SU-DHL-6 (cell line): Measurements from ENCODE around the gene FOXA1.

Source experiments
- H2AFZ ChIP-seq: fragments of 200-600 bp; sonication (generic); 2 replicates; pipeline ENCODE4 v1.6.1; 2014; ENCODE audit warnings: low read depth, mild to moderate bottlenecking, moderate library complexity, mixed read lengths, antibody characterized with exemption, low read length; ENCODE audit not compliant: severe bottlenecking
- H3F3A ChIP-seq: fragments of 200-600 bp; shearing (Covaris generic); 2 replicates; pipeline ENCODE4 v1.6.0; 2016; ENCODE audit warnings: antibody characterized with exemption, mild to moderate bottlenecking; ENCODE audit not compliant: insufficient read depth
- H3K27ac ChIP-seq: fragments of 200-600 bp; sonication (generic); 2 replicates; pipeline ENCODE4 v1.5.1; 2016; ENCODE audit warnings: low read depth, mild to moderate bottlenecking, low read length, moderate library complexity, mixed read lengths
- H3K27me3 ChIP-seq: fragments of 200-600 bp; sonication (generic), shearing (Covaris generic); 2 replicates; pipeline ENCODE4 v1.6.0; 2014; ENCODE audit warnings: mild to moderate bottlenecking, low read length
- H3K36me3 ChIP-seq: fragments of 200-600 bp; sonication (generic); 2 replicates; pipeline ENCODE4 v1.6.1; 2014; ENCODE audit warnings: mild to moderate bottlenecking, low read length, mixed read lengths
- H3K4me2 ChIP-seq: fragments of 300-600, 200-600 bp; shearing (Covaris generic), sonication (generic); 2 replicates; pipeline ENCODE4 v1.6.0; 2014; ENCODE audit warnings: low read length, low read depth, mild to moderate bottlenecking; ENCODE audit not compliant: poor library complexity, severe bottlenecking
- H3K4me3 ChIP-seq: fragments of 200-600 bp; sonication (generic); 2 replicates; pipeline ENCODE4 v1.5.1; 2014; ENCODE audit warnings: antibody characterized with exemption, low read length, mild to moderate bottlenecking, mixed read lengths; ENCODE audit not compliant: insufficient read depth, poor library complexity, severe bottlenecking
- H3K79me2 ChIP-seq: fragments of 200-600 bp; sonication (generic); 2 replicates; pipeline ENCODE4 v1.6.1; 2014; ENCODE audit warnings: mild to moderate bottlenecking, low read length, moderate library complexity; ENCODE audit not compliant: insufficient read depth
- H3K9ac ChIP-seq: fragments of 200-600 bp; sonication (generic); 2 replicates; pipeline ENCODE4 v1.7.0; 2014; ENCODE audit warnings: mild to moderate bottlenecking, low read length
- H3K9me2 ChIP-seq: fragments of 200-600 bp; sonication (generic); replicated peaks from 2 replicates; pipeline ENCODE4 v1.6.1; 2014; ENCODE audit warnings: low read length; ENCODE audit not compliant: insufficient read depth
- H3K9me3 ChIP-seq: fragments of 200-600 bp; sonication (generic); 2 replicates; pipeline ENCODE4 v1.6.1; 2014; ENCODE audit warnings: low read length, mixed read lengths; ENCODE audit not compliant: insufficient read depth
- H4K20me1 ChIP-seq: fragments of 200-600 bp; sonication (generic); 2 replicates; pipeline ENCODE4 v1.6.1; 2014; ENCODE audit warnings: low read depth, mild to moderate bottlenecking, antibody characterized with exemption, low read length, moderate library complexity, mixed read lengths
- CTCF ChIP-seq: fragments of 200-600 bp; sonication (generic); IDR thresholded peaks from one replicate; pipeline ENCODE4 v1.5.1; 2017; ENCODE audit warnings: antibody characterized with exemption, mild to moderate bottlenecking, low read length, moderate library complexity; ENCODE audit not compliant: insufficient read depth, poor library complexity, severe bottlenecking
- EZH2phosphoT487 ChIP-seq: fragments of 200-600 bp; sonication (generic), shearing (Covaris generic); conservative IDR thresholded peaks from 2 replicates; pipeline ENCODE4 v1.6.1; 2018; ENCODE audit warnings: mild to moderate bottlenecking, antibody characterized with exemption, low read length, moderate library complexity, mixed read lengths

Gene FOXA1

DNA sequence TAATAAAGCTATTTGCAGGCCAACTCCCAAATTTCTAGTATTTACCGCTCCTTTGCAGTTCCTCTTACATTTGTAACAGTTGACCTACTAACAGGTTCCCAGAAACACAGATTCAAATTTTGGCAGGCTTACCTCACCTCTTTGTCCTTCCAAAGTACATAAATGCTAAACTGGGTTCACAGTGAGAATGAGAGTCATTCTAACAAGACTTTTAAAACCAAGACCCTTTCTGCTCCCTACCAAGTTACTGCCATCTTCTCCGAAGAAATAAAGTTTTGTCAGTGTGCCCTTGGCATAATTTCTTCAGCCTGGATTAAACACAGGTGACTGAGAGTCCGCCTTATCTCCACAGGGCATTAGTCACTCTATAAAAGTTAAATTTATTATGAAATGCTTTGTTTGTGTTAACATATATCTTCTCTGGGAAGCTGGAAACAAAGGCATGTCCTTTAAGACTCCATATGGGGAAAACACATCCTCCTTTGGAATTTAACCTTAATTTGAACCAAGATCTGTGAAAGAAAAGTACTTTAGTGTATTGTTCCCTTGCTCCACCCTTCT lies 28.2 kb downstream of the FOXA1 start:
- no peaks in the 10 kb centered on the region for H3K9me3 ChIP-seq
- no peak overlapping the region for H2AFZ ChIP-seq
- H3K36me3 ChIP-seq: no peaks in the 10 kb centered on the region
- no peaks in the 10 kb centered on the region for H4K20me1 ChIP-seq
- H3K9ac ChIP-seq: no peak overlapping the region
- no peaks in the 10 kb centered on the region for H3F3A ChIP-seq
- H3K4me3 ChIP-seq: no peak overlapping the region
- TF ChIP-seq CTCF (no peak), EZH2phosphoT487 (no peak)
- H3K79me2 ChIP-seq: no peaks in the 10 kb centered on the region
- H3K27ac ChIP-seq: no peak overlapping the region
- H3K4me2 ChIP-seq: no peak overlapping the region
- no peaks in the 10 kb centered on the region for H3K9me2 ChIP-seq
- H3K27me3 ChIP-seq: no peaks in the 10 kb centered on the region

- Histone ChIP-seq H3K27ac (no peak overlapping the region), H3K4me3 (no peak overlapping the region), H3K9ac (no peak overlapping the region), H3K9me3 (no peaks in the 10 kb centered on the region), H3F3A (no peaks in the 10 kb centered on the region), H4K20me1 (no peaks in the 10 kb centered on the region), H3K4me2 (no peak overlapping the region), H3K36me3 (no peaks in the 10 kb centered on the region), H3K79me2 (no peaks in the 10 kb centered on the region), H3K9me2 (no peaks in the 10 kb centered on the region), H2AFZ (no peak overlapping the region), H3K27me3 (no peaks in the 10 kb centered on the region)
- TF ChIP-seq CTCF (no peak), EZH2phosphoT487 (no peak)
Observed at GRCh38 chr14:37565550-37565949, 29.5 kb downstream of the FOXA1 start.

GRCh38 chr14:37563189-37563588 lies 31.9 kb downstream of the FOXA1 start:
- no peak overlapping the region for H3K4me3 ChIP-seq
- H3F3A ChIP-seq: no peaks in the 10 kb centered on the region
- no peaks in the 10 kb centered on the region for H4K20me1 ChIP-seq
- no peak for TF ChIP-seq CTCF
- TF ChIP-seq EZH2phosphoT487: no peak
- H3K9me2 ChIP-seq: no peaks in the 10 kb centered on the region
- no peak overlapping the region for H3K9ac ChIP-seq
- no peaks in the 10 kb centered on the region for H3K36me3 ChIP-seq
- no peak overlapping the region for H3K4me2 ChIP-seq
- no peak overlapping the region for H3K27ac ChIP-seq
- no peaks in the 10 kb centered on the region for H3K27me3 ChIP-seq
- no peak overlapping the region for H2AFZ ChIP-seq
- H3K79me2 ChIP-seq: no peaks in the 10 kb centered on the region
- H3K9me3 ChIP-seq: no peaks in the 10 kb centered on the region
